Measurements from ENCODE around the gene RPL9.
"Not testable (repeated sequence)": the region's sequence is repeated elsewhere in the genome, so short reads cannot be mapped to it uniquely, and the experiment has no call there.

GRCh38 chr4:39425297-39425696, 33.4 kb downstream of the RPL9 start:
- not testable (repeated sequence) for TF ChIP-seq CTCF, POLR2A (IDR thresholded peaks at IDR 0.05)

Data from uterus (tissue), 2 donors.